Stromal cell of bone marrow (primary cell): ENCODE data around the gene OMG.
"Not testable (repeated sequence)": the region's sequence is repeated elsewhere in the genome, so short reads cannot be mapped to it uniquely, and the experiment has no call there.

Experiments
- DNase-seq: peaks from one replicate; pipeline ENCODE4 v3.0.0-alpha.2; 2012; ENCODE audit warnings: low read depth

OMG gene

DNA sequence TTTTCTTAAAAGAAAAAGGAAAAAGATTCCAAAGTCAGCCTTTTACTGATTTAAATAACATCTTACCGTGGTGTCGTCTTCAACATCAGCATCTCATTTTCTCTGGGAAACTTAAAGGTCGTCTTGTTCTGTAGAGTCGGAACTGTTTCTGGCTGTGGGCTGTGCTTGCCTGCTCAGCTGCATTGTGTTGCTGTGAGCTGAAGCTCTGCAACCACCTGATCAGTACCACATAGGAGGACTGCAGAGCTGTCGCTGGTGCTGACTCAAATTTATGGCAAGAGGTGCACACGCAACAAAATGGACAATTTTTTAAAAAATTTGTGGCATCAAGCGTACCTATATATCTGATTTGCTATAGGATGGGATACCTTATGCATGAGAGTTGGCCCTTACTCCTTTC, at the start of gene OMG:
TSS of gene OMG (minus strand) at position 150 of the 400 bp plus-strand sequence. CDS start 908 bp downstream, outside the sequence.
- DNase-seq: no peak

DNA sequence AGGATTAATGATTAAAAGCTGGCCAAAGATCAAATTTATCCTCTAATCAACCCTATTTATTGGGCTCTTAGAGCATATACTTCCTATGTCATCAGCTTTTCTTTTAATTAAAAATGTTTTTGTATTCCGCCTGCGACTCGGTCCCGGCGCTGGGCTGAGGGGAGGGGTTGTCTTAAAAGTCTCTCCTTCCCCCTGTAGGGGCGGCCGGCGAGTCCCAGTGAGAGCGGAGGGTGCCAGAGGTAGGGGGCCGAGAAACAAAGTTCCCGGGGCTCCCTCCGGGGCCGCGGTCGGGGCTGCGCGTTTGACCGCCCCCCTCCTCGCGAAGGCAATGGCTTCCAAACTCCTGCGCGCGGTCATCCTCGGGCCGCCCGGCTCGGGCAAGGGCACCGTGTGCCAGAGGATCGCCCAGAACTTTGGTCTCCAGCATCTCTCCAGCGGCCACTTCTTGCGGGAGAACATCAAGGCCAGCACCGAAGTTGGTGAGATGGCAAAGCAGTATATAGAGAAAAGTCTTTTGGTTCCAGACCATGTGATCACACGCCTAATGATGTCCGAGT, 48.2 kb upstream of the OMG start:
- DNase-seq: not testable (repeated sequence)

DNA sequence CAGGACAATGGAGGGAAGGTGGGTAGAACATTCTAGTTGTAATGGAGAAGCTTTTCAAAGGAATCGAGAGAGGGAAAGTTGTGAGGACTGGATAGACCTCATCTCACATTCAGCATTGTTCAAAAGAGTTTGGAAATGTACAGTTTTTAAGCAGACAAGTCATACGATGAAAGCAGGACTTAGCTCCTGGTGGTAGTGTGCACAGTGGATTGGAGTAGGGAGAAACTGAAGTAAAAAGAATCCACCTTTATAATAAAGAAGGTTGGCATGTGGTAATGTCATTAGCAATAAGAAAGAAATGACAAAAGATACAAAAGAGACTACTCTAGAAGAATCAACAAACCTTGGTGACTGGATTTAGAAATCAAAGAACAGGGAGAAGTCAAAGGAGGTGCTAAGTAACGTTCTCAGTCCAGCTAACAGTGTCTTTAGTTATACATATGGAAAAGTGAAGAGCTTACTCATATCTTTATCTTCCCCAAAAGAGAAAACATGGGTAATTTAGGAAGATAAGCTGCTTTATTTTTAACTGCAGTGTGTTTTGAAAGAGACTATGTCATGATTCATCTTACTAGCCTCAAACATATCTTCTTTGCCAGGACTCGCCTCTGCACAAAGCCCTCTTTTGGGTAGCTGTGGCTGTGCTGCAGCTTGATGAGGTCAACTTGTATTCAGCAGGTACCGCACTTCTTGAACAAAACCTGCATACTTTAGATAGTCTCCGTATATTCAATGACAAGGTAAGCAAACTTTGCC, 43.0 kb upstream of the OMG start:
- DNase-seq: peak; percentile 56

- no peak for DNase-seq
Observed at GRCh38 chr17:31329221-31329620, 32.2 kb upstream of the OMG start.

GRCh38 chr17:31328160-31328535, 31.1 kb upstream of the OMG start:
- DNase-seq: peak; percentile 49

DNA sequence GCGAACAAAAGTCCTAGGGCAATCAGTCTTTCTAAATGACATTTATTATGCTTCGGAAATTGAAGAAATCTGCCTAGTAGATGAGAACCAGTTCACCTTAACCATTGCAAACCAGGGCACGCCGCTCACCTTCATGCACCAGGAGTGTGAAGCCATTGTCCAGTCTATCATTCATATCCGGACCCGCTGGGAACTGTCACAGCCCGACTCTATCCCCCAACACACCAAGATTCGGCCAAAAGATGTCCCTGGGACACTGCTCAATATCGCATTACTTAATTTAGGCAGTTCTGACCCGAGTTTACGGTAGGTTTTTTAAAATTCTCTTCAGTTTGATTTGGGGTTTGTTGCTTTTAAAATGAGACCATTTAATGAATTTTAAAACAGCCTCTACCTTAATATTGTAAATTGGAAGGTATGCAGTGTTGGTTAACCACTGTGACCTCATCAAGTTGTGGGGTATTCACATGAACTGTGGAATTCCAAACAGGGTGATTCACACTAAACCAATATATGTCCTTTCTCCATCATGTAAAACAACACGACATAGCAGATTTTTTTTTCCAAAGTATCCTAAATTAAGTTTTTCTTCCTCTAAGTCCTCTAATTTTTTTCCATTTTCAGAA, 30.6 kb upstream of the OMG start:
- DNase-seq: peak; percentile 75

GRCh38 chr17:31323551-31323950, 26.5 kb upstream of the OMG start:
- no peak for DNase-seq

GRCh38 chr17:31321966-31322365, 24.9 kb upstream of the OMG start:
- DNase-seq: no peak

GRCh38 chr17:31321481-31321880, 24.4 kb upstream of the OMG start, which contains the start of gene EVI2A:
EVI2A (minus strand) TSS chr17:31321622; CDS start chr17:31319013, 2,609 bp downstream.
- DNase-seq: peak; percentile 83

DNA sequence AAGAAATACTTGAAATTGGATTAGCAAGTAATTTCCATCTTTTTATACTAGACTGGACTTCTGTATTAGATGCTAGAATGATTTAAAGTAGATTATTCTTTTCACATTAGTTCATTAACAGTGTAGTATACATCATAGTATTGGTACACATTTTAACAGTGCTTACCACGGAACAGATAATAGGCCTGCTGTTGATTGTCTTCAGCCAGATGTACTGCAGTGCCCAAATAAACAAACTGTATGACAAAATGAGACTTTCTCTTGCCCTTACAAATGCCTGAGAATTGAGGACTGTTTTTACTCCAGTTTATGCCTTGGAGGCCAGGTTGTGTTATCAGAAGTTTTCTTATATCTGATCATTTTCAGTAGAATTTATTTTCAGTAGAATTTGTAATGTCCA, 23.8 kb upstream of the OMG start:
- no peak for DNase-seq

- DNase-seq: no peak
Observed at GRCh38 chr17:31320241-31320640, 23.2 kb upstream of the OMG start.

DNA sequence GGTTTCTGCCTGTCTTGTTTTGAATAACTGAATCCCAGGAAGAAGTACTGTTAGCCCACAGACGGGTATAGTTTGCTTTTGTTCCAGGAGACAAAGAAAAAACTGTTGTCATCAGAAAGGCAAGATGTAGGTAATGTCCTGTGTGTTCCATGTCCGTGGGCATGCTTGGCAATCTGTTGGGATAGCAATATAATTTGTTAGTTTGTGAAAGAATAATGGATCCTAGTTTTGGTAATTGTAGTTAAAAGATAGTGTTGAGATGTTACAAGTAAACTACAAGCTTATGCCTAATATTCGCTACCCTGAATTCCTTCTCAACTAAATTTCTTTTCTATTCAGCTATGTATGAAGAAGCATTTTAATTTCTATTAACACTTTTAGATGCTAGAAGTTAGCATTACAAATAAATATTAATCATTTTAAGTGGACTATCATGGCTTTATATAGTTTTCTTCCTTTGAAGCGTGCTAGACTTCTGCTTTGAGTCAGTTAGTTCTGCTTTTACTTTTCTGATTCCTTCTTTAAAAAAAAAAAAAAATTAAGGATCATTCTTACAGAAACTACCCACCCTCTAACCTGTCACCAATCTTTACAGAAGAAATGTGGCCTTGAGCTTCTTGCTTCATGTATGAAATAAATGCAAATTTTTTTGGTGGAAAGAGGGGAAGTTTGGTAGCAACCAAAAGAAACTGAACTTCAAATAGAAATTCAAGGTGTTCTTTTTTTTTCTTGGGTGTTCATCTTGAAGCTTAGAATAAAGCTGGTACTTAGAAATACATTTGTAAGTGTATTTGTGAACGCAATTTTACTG, 22.0 kb upstream of the OMG start:
- DNase-seq: no peak

DNA sequence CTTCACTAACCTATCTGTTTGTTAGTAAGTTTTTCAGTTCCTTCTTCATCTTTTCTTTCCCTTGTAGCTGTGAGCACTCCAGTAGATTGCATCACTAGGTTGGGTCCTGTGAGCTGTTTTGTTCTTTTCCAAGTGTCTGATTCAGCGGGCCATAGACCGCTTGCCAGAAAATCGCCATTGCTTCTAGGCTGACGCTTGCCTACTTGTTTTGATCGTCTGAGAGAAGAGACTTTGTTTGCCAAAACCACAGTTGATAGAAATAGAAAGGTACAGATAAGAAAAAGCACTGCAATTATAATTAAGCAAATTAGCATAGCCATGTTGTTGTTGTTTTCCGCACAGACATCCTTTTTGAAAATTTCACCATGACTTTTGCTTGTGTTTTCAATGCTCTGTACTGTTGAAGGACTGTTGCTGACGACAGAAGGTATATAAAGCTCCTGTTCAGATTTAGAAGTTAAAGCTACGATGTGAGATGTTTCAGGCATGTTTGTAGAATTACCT, 21.3 kb upstream of the OMG start:
- DNase-seq: peak; percentile 71

GRCh38 chr17:31314782-31315100, 17.7 kb upstream of the OMG start:
- DNase-seq: no peak

DNA sequence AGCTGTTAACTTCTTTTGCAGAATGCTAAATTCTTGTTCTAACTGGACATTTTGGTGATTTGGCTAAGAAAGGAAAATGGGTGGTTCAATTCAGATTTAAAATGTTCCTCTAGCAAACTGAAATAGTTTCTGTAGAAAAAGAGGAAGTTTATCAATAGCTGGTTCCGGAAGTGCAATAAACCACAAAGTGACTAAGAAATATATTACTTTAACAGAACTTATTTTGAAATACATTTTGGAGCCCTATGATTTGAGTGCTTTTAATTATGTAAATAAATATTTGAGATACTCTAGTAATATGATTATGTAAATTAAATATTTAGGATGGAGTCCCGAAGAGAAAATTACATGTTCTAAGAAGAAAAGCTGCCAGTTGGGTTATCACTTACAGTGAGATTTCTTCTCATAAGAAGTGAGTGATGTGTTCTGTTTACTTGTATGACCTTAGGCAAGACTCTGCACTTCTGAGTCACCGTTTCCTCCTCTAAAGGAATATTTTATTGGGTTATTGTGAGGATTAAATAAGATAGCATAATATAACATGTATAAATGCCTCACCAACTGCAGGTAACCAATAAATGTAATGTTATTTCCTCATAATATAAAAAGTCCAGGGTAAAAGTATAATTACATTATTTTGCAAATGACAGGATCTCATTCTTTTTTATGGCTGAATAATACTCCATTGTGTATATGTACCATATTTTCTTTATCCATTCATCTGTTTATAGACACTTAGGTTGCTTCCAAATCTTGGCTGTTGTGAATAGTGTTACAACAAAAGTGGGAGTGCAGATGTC, 17.1 kb upstream of the OMG start, which contains the start of gene EVI2B:
TSS of gene EVI2B (minus strand) at position 73 of the 800 bp plus-strand sequence. CDS start 8,445 bp downstream, outside the sequence.
- DNase-seq: peak; percentile 54

DNA sequence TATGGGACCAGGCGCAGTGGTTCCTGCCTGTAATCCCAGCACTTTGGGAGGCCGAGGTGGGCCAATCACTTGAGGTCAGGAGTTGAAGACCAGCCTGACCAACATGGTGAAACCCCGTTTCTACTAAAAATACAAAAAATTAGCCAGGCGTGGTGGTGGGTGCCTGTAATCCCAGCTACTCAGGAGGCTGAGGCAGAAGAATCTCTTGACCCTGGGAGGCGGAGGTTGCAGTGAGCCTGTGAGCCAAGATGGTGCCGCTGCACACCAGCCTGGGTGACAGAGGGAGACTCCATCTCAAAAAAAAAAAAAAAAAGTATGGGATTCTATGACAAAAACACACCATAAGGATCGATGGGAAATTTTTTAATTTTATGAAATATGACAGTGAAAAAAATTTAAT, 15.2 kb upstream of the OMG start:
- DNase-seq: not testable (repeated sequence)

DNA sequence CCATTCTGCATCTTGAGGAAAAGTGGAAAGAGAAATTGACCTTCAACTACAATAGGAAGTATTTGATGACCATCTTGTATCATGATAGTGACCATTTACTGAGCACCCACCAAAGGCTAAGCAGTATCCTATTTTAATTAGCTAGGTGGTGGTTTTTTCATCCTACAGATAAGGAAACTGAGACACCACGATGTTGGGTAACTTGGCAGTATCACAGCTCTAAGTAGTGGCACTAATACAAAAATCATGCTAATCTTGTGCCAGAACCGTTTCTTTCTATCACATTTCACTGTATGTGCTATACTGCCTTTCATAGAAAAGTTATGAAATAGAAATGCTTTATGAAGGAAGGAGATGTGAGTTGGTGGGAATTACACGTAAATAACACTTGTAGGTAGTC, 14.5 kb upstream of the OMG start:
- DNase-seq: no peak

DNA sequence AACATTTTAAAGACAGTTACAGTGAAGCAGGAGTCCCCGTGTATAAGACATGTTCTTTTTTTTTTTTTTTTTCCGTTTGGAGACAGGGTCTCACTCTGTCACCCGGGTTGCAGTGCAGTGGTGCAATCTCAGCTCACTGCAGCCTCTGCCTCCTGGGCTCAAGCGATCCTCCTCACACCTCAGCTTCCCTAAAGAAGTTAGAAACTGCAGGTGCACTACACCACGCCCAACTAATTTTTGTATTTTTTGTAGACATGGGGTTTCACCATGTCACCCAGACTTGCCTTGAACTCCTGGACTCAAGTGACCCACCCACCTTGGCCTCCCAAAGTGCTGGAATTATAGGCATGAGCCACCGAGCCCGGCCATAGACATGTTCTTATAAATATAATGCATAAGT, 13.8 kb upstream of the OMG start:
- DNase-seq: no peak

GRCh38 chr17:31310260-31310659, 13.2 kb upstream of the OMG start:
- no peak for DNase-seq

DNA sequence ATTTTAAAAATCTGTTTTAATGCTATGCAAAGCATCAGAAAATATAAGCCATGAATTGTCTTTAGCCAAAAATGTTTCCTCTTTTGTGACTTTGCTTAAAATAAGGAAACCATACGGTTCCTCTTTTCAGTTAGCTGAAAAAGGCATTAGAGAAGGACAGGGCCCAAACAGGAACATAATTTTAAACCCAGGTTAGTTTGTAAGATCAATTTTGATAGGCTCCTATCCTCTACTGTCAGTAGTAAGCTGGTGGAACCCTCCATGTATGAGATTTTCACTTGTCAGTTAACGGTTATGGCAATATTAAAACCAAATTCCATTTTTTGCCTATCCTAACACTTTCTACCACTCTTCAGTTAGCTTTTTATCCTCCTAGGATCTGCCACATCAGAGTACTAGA, 12.5 kb upstream of the OMG start:
- no peak for DNase-seq
